Peyer's patch (tissue), 4 donors: ENCODE data around the gene HOXB8. TPM values are rescaled to one million over a fixed set of nuclear protein-coding genes. Genes with fewer than 3 reads are reported as not detected.
A peak's percentile ranks its signal among the peaks of the same experiment; 100 is the strongest.

Experiments used
- DNase-seq, 3 donors: peaks; one replicate each; pipeline ENCODE4 v3.0.0-alpha.2; 2017 to 2019
- H3K27ac ChIP-seq, 4 donors: fragments of 200-600 bp; sonication (generic); one replicate each; pipeline ENCODE4 v1.5.1; 2016 to 2019
- H3K27me3 ChIP-seq, 2 donors: fragments of 200-600 bp; sonication (generic); one replicate each; pipeline ENCODE4 v1.5.1; 2019
- H3K36me3 ChIP-seq, 3 donors: fragments of 200-600 bp; sonication (generic); one replicate each; pipeline ENCODE4 v1.5.1; 2016 to 2019
- H3K4me1 ChIP-seq, 4 donors: fragments of 200-600 bp; sonication (generic); one replicate each; pipeline ENCODE4 v1.5.1; 2016 to 2019
- H3K4me3 ChIP-seq, 4 donors: fragments of 200-600 bp; sonication (generic); 1 replicate in 3 of 4; 2 replicates in 1 of 4; pipeline ENCODE4 v1.5.1; 2016 to 2019; ENCODE audit warnings: mild to moderate bottlenecking in 1 of 4
- H3K9me3 ChIP-seq, 4 donors: fragments of 200-600 bp; sonication (generic); one replicate each; pipeline ENCODE4 v1.5.1; 2016 to 2019; ENCODE audit warnings: mild to moderate bottlenecking in 1 of 4
- POLR2A ChIP-seq, 2 donors: fragments of 450-650 bp; IDR thresholded peaks; one replicate each; pipeline ENCODE4 v1.5.1; 2017; ENCODE audit warnings: antibody characterized with exemption in 2 of 2, mild to moderate bottlenecking in 2 of 2, moderate library complexity in 2 of 2
- total RNA-seq, 4 donors: library from RNA; depleted of rRNA; stranded (reverse); fragments of >200 nt; gene quantifications; one replicate each; pipeline ENCODE4 v1.1.0, GENCODE V29; 2016
- TF ChIP-seq, protein P1 (sequence below), 6 experiments: fragments of 450-650 bp in 4 of 6; fragments of 200-600 bp in 2 of 6; sonication (generic) in 1 of 6; IDR thresholded peaks; one replicate each; pipeline ENCODE4 v1.5.1; 2017 to 2019; ENCODE audit warnings: antibody characterized with exemption in 6 of 6, mild to moderate bottlenecking in 3 of 6, moderate library complexity in 1 of 6

Gene HOXB8
- total RNA-seq, 4 donors from 2014 or later, result 1.8 to 21.2 (median 14.9) TPM

DNA sequence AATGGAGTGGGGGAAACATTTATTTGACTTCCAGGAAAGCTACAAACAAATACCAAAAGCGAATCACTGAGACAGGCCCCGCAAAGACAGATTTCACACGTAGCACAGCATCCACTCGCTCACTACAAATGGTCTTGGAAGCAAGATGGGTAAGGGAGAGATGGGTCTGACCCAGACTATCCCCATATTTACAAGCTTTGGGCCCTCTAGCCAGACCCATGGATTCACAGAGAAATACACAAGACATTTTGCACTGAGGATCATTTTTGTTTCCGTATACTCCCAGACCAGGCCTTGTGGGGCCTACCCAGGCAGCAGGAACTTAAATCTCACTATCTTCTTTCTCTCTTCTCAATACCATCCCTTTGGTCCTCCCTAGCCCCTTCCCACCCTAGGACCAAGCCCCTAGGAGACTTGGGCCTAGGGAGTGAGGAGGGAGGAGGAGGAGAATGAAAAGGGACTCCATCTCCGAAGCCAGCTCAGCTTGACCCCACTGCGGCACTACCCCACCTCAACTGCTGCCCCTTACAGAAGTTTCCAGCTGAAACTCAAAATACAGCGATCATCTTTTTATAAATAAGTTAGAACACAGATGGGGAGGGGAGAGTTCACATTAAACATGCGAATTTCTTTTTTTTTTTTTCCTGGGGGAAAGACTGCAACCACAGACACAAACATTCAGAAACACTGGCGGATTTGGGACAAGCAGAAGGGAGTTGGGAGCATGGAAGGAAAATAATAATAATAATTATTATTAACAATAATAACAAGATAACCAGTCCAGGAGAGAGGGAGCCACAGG is 23.6 kb downstream of the HOXB8 start:
- Histone ChIP-seq H3K27ac (peak overlapping the region in 3 of 4 donors; percentile 34 to 92 (median 89)), H3K4me1 (peaks cover 0 to 45% (median 8%) of the 10 kb centered on the region in 4 donors), H3K4me3 (peak overlapping the region in 2 of 4 donors; percentile 20 to 45), H3K9me3 (no peaks in the 10 kb centered on the region), H3K27me3 (no peaks in the 10 kb centered on the region), H3K36me3 (peaks cover 0 to 26% (median 0%) of the 10 kb centered on the region in 3 donors)
- no peak for DNase-seq
- no peak for TF ChIP-seq POLR2A (IDR thresholded peaks at IDR 0.05)
- TF ChIP-seq, protein P1, sequence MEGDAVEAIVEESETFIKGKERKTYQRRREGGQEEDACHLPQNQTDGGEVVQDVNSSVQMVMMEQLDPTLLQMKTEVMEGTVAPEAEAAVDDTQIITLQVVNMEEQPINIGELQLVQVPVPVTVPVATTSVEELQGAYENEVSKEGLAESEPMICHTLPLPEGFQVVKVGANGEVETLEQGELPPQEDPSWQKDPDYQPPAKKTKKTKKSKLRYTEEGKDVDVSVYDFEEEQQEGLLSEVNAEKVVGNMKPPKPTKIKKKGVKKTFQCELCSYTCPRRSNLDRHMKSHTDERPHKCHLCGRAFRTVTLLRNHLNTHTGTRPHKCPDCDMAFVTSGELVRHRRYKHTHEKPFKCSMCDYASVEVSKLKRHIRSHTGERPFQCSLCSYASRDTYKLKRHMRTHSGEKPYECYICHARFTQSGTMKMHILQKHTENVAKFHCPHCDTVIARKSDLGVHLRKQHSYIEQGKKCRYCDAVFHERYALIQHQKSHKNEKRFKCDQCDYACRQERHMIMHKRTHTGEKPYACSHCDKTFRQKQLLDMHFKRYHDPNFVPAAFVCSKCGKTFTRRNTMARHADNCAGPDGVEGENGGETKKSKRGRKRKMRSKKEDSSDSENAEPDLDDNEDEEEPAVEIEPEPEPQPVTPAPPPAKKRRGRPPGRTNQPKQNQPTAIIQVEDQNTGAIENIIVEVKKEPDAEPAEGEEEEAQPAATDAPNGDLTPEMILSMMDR (IDR thresholded peaks at IDR 0.05), result no peak

DNA sequence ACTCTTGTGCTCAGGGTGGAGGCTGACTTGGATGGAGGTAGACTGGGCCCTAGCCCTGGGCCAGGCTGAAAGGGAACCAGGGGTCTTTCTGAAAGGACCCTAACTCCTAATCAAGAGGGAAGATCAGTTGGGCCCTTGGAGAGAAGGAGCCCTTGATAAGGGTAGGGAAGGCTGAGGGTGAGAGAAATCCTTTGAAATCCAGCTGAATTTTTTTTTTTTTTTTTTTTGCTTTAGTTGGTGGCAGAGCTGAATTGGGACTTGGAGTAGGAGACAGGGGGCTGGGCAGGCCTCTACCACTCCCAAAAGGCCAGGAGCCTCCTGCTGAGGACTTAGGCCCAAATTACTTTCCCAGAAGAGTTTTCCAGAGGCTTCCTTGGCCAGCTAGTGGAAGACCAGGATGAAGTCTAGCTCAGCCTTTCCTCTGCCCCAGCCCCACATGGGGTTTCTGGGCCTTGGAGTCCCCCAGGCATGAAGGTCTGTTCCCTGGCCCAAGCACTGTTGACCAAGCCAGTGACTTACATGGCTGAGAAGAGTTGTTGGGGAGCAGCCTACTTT is 24.4 kb downstream of the HOXB8 start:
- H3K27me3 ChIP-seq, result no peaks in the 10 kb centered on the region
- peaks cover 0 to 49% (median 10%) of the 10 kb centered on the region in 4 donors for H3K4me1 ChIP-seq
- no peak for DNase-seq
- H3K9me3 ChIP-seq, result no peaks in the 10 kb centered on the region
- TF ChIP-seq, protein P1 (IDR thresholded peaks at IDR 0.05), result no peak
- no peak for TF ChIP-seq POLR2A (IDR thresholded peaks at IDR 0.05)
- peak overlapping the region; percentile 34 to 92 (median 66) for H3K27ac ChIP-seq
- peak overlapping the region in 2 of 4 donors; percentile 33 to 66 for H3K4me3 ChIP-seq
- H3K36me3 ChIP-seq, result peaks cover 0 to 18% (median 0%) of the 10 kb centered on the region in 3 donors

DNA sequence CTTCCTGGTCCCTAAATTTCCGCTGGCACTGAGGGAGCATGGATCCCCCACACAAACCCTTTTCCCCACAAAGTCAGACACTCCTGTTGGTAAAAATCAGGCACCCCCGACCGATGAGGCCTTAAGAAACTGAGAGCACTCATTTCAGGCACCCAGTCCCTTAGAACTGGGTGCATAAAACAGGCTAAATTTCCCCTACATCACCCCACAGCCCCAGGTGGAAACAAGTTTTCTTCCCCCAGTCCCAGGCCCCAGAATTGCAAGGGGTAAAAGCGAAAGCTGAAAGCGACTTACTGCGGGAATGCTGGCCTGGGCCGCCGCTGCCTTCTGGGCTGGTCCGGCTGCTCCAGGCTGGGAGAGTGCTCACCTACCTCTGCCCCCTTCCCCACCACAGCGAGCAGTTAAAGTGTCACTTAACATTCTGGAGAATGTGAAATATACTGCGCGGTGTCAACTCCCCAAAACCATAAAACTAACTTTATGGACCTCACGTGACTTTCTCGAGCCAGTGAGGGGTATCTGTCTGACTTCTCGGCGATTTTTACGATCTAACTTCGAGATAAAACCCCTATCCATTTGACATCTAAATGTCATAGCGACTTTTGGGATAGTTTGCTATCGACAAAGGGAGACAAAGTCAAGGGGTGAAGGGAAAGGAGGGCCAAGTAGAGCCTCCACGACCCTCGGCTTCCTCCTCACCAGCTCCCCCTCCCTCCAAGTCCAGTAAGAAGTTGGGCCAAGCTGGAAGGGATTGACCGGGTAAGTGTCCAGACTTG is 25.1 kb downstream of the HOXB8 start, which contains the start of gene HOXB3:
HOXB3 (minus strand) TSS at position 411 of the 776 bp plus-strand sequence. CDS start 37,767 bp downstream, outside the sequence.
- Histone ChIP-seq H3K4me3 (peak within 1 kb of the TSS in 2 of 4 donors; percentile 33 to 66), H3K9me3 (no peaks in the 10 kb centered on the region), H3K27ac (peak within 1 kb of the TSS; percentile 34 to 92 (median 66)), H3K4me1 (peaks cover 0 to 48% (median 10%) of the 10 kb centered on the region in 4 donors), H3K36me3 (peaks cover 0 to 14% (median 0%) of the 10 kb centered on the region in 3 donors), H3K27me3 (no peaks in the 10 kb centered on the region)
- peak in 2 of 3 donors; percentile 45 to 56 for DNase-seq
- TF ChIP-seq POLR2A (IDR thresholded peaks at IDR 0.05), result no peak
- TF ChIP-seq, protein P1 (IDR thresholded peaks at IDR 0.05), result no peak

DNA sequence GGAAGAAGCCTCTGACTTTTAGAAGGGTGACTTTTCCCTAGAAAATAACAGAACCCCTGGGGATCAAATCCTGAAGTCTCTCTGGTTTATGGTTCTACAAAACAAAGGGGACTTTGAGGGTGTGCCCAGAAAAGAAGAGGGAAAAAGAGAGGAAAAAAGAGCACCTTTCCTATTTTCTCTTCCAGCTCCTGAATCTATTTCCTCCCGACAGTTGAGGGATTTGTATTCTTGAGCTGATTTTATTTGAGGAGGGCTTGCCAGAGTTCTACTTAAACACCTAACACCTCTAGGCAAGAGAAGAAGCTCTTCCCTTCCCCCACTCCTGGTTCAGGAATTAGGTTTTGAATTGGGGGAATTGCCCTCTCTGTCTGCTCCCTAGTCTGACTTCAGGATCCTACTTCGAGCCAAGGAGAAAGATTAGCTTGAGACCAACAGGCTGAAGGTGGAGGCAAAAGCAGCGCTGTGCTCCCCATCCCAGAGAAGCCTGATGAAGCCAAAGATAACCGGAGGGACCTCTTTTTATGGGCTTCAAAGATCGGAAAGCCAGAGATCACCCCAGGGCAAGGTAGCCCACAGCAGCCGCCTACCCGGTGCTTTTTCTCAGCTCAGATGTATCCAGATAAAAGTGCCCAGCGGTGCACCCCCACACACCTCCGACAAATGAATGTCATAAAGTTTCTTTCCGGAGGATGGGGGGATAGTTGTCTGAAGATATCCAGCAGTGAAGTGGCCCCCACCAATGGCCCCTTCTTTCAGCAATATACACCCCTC is 25.8 kb downstream of the HOXB8 start:
- H3K27me3 ChIP-seq, result no peaks in the 10 kb centered on the region

DNA sequence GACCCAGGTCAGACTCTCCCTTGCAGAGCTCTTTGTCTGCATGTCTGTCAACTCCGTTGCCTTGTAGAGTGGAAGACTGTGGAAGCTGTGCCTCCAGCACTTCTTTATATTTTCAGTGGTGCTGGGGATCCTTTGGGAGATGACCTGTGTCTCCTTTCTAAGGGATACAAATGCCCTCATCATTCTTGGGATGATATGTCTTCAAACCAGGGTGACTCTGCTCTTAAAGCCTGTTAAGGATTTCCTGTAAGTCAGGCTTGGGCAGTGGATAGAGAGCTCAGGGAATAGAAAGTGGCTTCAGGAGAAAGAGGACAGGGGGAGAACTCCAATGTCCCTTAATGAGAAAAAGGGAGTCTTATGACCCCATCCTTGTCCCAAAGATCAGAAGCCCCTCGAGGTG is 26.6 kb downstream of the HOXB8 start:
- DNase-seq, result no peak
- no peaks in the 10 kb centered on the region for H3K9me3 ChIP-seq
- H3K27me3 ChIP-seq, result no peaks in the 10 kb centered on the region
- H3K36me3 ChIP-seq, result peaks cover 0 to 12% (median 0%) of the 10 kb centered on the region in 3 donors
- peaks cover 0 to 60% (median 9%) of the 10 kb centered on the region in 4 donors for H3K4me1 ChIP-seq
- TF ChIP-seq, protein P1 (IDR thresholded peaks at IDR 0.05), result no peak
- no peak for TF ChIP-seq POLR2A (IDR thresholded peaks at IDR 0.05)
- H3K27ac ChIP-seq, result peak overlapping the region; percentile 11 to 92 (median 54)
- H3K4me3 ChIP-seq, result peak overlapping the region in 1 of 4 donors; percentile 66

More for the DNA sequence above, 25.8 kb downstream of the HOXB8 start:
- peak in 1 of 3 donors; percentile 43 for DNase-seq
- Histone ChIP-seq H3K27ac (peak overlapping the region; percentile 14 to 92 (median 62)), H3K9me3 (no peaks in the 10 kb centered on the region), H3K36me3 (peaks cover 0 to 12% (median 0%) of the 10 kb centered on the region in 3 donors), H3K4me3 (peak overlapping the region in 2 of 4 donors; percentile 33 to 66), H3K4me1 (peaks cover 0 to 54% (median 10%) of the 10 kb centered on the region in 4 donors)
- no peak for TF ChIP-seq POLR2A (IDR thresholded peaks at IDR 0.05)
